Measurements from ENCODE around the gene TSPAN32. TPM values are rescaled to one million over a fixed set of nuclear protein-coding genes. Genes with fewer than 3 reads are reported as not detected.

Gene TSPAN32
- total RNA-seq, 1 experiment from 2014 or later = not detected

GRCh38 chr11:2256951-2257700, 44.7 kb upstream of the TSPAN32 start:
- TF ChIP-seq, protein P1, sequence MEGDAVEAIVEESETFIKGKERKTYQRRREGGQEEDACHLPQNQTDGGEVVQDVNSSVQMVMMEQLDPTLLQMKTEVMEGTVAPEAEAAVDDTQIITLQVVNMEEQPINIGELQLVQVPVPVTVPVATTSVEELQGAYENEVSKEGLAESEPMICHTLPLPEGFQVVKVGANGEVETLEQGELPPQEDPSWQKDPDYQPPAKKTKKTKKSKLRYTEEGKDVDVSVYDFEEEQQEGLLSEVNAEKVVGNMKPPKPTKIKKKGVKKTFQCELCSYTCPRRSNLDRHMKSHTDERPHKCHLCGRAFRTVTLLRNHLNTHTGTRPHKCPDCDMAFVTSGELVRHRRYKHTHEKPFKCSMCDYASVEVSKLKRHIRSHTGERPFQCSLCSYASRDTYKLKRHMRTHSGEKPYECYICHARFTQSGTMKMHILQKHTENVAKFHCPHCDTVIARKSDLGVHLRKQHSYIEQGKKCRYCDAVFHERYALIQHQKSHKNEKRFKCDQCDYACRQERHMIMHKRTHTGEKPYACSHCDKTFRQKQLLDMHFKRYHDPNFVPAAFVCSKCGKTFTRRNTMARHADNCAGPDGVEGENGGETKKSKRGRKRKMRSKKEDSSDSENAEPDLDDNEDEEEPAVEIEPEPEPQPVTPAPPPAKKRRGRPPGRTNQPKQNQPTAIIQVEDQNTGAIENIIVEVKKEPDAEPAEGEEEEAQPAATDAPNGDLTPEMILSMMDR (conservative IDR thresholded peaks at IDR 0.05; ENCODE audit: low read depth, low read length) = no peak
- no peak for TF ChIP-seq EZH2 (IDR thresholded peaks at IDR 0.05; ENCODE audit: borderline replicate concordance, low read depth, low read length, poor library complexity, severe bottlenecking)
- Histone ChIP-seq H3K9me3 (ENCODE audit: low read depth, low read length, poor library complexity, severe bottlenecking) (no peaks in the 10 kb centered on the region), H3K27me3 (replicated peaks; ENCODE audit: insufficient read depth, low read depth, low read length, poor library complexity) (no peaks in the 10 kb centered on the region), H3K36me3 (ENCODE audit: insufficient read depth, low read length, poor library complexity, severe bottlenecking) (no peaks in the 10 kb centered on the region), H3K27ac (ENCODE audit: low read depth, low read length, poor library complexity, severe bottlenecking) (no peak overlapping the region), H3K4me3 (ENCODE audit: low read depth, low read length, poor library complexity, severe bottlenecking) (no peak overlapping the region), H3K4me1 (ENCODE audit: insufficient read depth, low read length, poor library complexity, severe bottlenecking) (no peaks in the 10 kb centered on the region)
- ChIA-PET POLR2A (ENCODE audit: low non-redundant PET) (no interaction called here), CTCF (no interaction called here)
- intact Hi-C loops (cut with micrococcal nuclease; ENCODE audit: unreplicated experiment) = no loop called here
- DNase-seq (ENCODE audit: low spot score) = no peak
- no TSS peak for BruUV-seq (replicated peaks)

GRCh38 chr11:2258501-2259465, 43.0 kb upstream of the TSPAN32 start:
- DNase-seq (ENCODE audit: low spot score) = no peak
- no TSS peak for BruUV-seq (replicated peaks)
- TF ChIP-seq EZH2 (IDR thresholded peaks at IDR 0.05; ENCODE audit: borderline replicate concordance, low read depth, low read length, poor library complexity, severe bottlenecking) = no peak
- TF ChIP-seq, protein P1 (conservative IDR thresholded peaks at IDR 0.05; ENCODE audit: low read depth, low read length) = no peak
- Histone ChIP-seq H3K27me3 (replicated peaks; ENCODE audit: insufficient read depth, low read depth, low read length, poor library complexity) (no peaks in the 10 kb centered on the region), H3K36me3 (ENCODE audit: insufficient read depth, low read length, poor library complexity, severe bottlenecking) (no peaks in the 10 kb centered on the region), H3K4me1 (ENCODE audit: insufficient read depth, low read length, poor library complexity, severe bottlenecking) (no peaks in the 10 kb centered on the region), H3K9me3 (ENCODE audit: low read depth, low read length, poor library complexity, severe bottlenecking) (no peaks in the 10 kb centered on the region), H3K27ac (ENCODE audit: low read depth, low read length, poor library complexity, severe bottlenecking) (no peak overlapping the region), H3K4me3 (ENCODE audit: low read depth, low read length, poor library complexity, severe bottlenecking) (no peak overlapping the region)
- intact Hi-C loops (cut with micrococcal nuclease; ENCODE audit: unreplicated experiment) = no loop called here
- CTCF ChIA-PET = no interaction called here
- POLR2A ChIA-PET (ENCODE audit: low non-redundant PET) = no interaction called here

DNA sequence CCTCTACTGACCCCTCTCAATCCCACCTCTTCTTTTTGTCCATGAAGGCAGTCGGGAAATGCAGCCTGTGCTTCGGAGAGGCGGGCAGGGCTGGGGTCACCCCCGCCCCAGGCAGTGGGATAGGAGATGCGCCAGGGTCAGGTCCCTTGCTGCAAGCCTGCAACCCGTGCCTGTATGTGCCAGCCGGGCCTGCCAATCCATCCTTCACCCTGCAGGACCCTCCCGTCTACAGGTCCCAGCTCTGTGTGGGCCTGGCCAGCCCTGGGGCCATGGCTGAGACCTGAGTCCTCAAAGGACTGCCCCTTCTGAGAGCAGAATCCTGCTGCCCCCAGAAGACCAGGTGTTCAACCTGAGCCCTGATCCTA, 42.4 kb upstream of the TSPAN32 start:
- no peaks in the 10 kb centered on the region for H3K4me1 ChIP-seq (ENCODE audit: insufficient read depth, low read length, poor library complexity, severe bottlenecking)
- no peaks in the 10 kb centered on the region for H3K9me3 ChIP-seq (ENCODE audit: low read depth, low read length, poor library complexity, severe bottlenecking)
- BruUV-seq (replicated peaks) = no TSS peak
- H3K27me3 ChIP-seq (replicated peaks; ENCODE audit: insufficient read depth, low read depth, low read length, poor library complexity) = no peaks in the 10 kb centered on the region
- TF ChIP-seq EZH2 (IDR thresholded peaks at IDR 0.05; ENCODE audit: borderline replicate concordance, low read depth, low read length, poor library complexity, severe bottlenecking) = no peak
- TF ChIP-seq, protein P1 (conservative IDR thresholded peaks at IDR 0.05; ENCODE audit: low read depth, low read length) = no peak
- H3K4me3 ChIP-seq (ENCODE audit: low read depth, low read length, poor library complexity, severe bottlenecking) = no peak overlapping the region
- ChIA-PET POLR2A (ENCODE audit: low non-redundant PET) (no interaction called here), CTCF (no interaction called here)
- intact Hi-C loops (cut with micrococcal nuclease; ENCODE audit: unreplicated experiment) = no loop called here
- H3K27ac ChIP-seq (ENCODE audit: low read depth, low read length, poor library complexity, severe bottlenecking) = no peak overlapping the region
- no peak for DNase-seq (ENCODE audit: low spot score)
- H3K36me3 ChIP-seq (ENCODE audit: insufficient read depth, low read length, poor library complexity, severe bottlenecking) = no peaks in the 10 kb centered on the region

Measured in A673 (cell line).